22Rv1 (cell line): Measurements from ENCODE around the gene CPNE2.
A peak's percentile ranks its signal among the peaks of the same experiment; 100 is the strongest.

Experiments used
- H3K27ac ChIP-seq: fragments of 450-650 bp; 2 replicates; pipeline ENCODE4 v1.5.1; 2017
- CTCF ChIP-seq: fragments of 450-650 bp; IDR thresholded peaks from 2 replicates; pipeline ENCODE4 v1.5.1; 2017; ENCODE audit warnings: mild to moderate bottlenecking
- ZFX ChIP-seq: fragments of 450-650 bp; IDR thresholded peaks from 2 replicates; pipeline ENCODE4 v1.6.1; 2017; ENCODE audit warnings: antibody characterized with exemption, borderline replicate concordance

The CPNE2 gene

GRCh38 chr16:57165938-57166337, 73.6 kb downstream of the CPNE2 start:
- no peak overlapping the region for H3K27ac ChIP-seq
- no peak for TF ChIP-seq CTCF
- TF ChIP-seq ZFX, result no peak

- no peak overlapping the region for H3K27ac ChIP-seq
- TF ChIP-seq ZFX (no peak), CTCF (no peak)
Measured at GRCh38 chr16:57166451-57166850, 74.1 kb downstream of the CPNE2 start.

- no peak overlapping the region for H3K27ac ChIP-seq
- TF ChIP-seq ZFX, result no peak
- no peak for TF ChIP-seq CTCF
Measured at GRCh38 chr16:57166951-57167350, 74.6 kb downstream of the CPNE2 start.

- TF ChIP-seq CTCF (no peak), ZFX (no peak)
- H3K27ac ChIP-seq, result no peak overlapping the region
Measured at GRCh38 chr16:57167538-57167937, 75.2 kb downstream of the CPNE2 start.

- no peak overlapping the region for H3K27ac ChIP-seq
- no peak for TF ChIP-seq ZFX
- TF ChIP-seq CTCF, result peak; percentile 53
Measured at GRCh38 chr16:57167953-57168352, 75.6 kb downstream of the CPNE2 start.

- no peak for TF ChIP-seq ZFX
- TF ChIP-seq CTCF, result no peak
Measured at GRCh38 chr16:57169327-57169726, 76.9 kb downstream of the CPNE2 start.

GRCh38 chr16:57172721-57173290, 80.4 kb downstream of the CPNE2 start:
- H3K27ac ChIP-seq, result no peak overlapping the region
- TF ChIP-seq CTCF, result no peak
- no peak for TF ChIP-seq ZFX

More at GRCh38 chr16:57169327-57169726, 76.9 kb downstream of the CPNE2 start:
- H3K27ac ChIP-seq, result no peak overlapping the region
